ENCODE measurements around the gene CSMD2.

GRCh38 chr1:33931111-33931475 is 233.9 kb downstream of the CSMD2 start:
- no peak for TF ChIP-seq EGR1 (IDR thresholded peaks at IDR 0.05; ENCODE audit: borderline replicate concordance, low read depth, low read length)
- TF ChIP-seq, protein P1, sequence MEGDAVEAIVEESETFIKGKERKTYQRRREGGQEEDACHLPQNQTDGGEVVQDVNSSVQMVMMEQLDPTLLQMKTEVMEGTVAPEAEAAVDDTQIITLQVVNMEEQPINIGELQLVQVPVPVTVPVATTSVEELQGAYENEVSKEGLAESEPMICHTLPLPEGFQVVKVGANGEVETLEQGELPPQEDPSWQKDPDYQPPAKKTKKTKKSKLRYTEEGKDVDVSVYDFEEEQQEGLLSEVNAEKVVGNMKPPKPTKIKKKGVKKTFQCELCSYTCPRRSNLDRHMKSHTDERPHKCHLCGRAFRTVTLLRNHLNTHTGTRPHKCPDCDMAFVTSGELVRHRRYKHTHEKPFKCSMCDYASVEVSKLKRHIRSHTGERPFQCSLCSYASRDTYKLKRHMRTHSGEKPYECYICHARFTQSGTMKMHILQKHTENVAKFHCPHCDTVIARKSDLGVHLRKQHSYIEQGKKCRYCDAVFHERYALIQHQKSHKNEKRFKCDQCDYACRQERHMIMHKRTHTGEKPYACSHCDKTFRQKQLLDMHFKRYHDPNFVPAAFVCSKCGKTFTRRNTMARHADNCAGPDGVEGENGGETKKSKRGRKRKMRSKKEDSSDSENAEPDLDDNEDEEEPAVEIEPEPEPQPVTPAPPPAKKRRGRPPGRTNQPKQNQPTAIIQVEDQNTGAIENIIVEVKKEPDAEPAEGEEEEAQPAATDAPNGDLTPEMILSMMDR (IDR thresholded peaks at IDR 0.05; ENCODE audit: control extremely low read depth in 1 of 3, insufficient read depth in 1 of 3, low read depth in 1 of 3, low read length in 3 of 3) = no peak
- no peak for TF ChIP-seq JUND (IDR thresholded peaks at IDR 0.05; ENCODE audit: low read length)
- no peak for TF ChIP-seq POLR2AphosphoS5 (IDR thresholded peaks at IDR 0.05; ENCODE audit: low read depth, low read length)
